Type B pancreatic cell (in vitro differentiated cells): ENCODE results near the gene LILRA5. TPM values are rescaled to one million over a fixed set of nuclear protein-coding genes. Genes with fewer than 3 reads are reported as not detected.
"Not testable (repeated sequence)": the region's sequence is repeated elsewhere in the genome, so short reads cannot be mapped to it uniquely, and the experiment has no call there.

Experiments
- DNase-seq: peaks from one replicate; pipeline ENCODE4 v3.0.0; 2021; ENCODE audit warnings: mixed read lengths; ENCODE audit not compliant: unreplicated experiment; ENCODE audit errors: extremely low spot score
- H3K27ac Mint-ChIP-seq: 2 replicates; pipeline ENCODE4 v1.8.0; 2021; ENCODE audit warnings: mild to moderate bottlenecking, mixed read lengths
- H3K27me3 Mint-ChIP-seq: 2 replicates; pipeline ENCODE4 v1.8.0; 2021; ENCODE audit warnings: mixed read lengths
- H3K36me3 Mint-ChIP-seq: 2 replicates; pipeline ENCODE4 v1.8.0; 2021; ENCODE audit warnings: mixed read lengths
- H3K4me1 Mint-ChIP-seq: one replicate; pipeline ENCODE4 v1.8.0; 2021; ENCODE audit warnings: mixed read lengths; ENCODE audit not compliant: unreplicated experiment
- H3K4me3 Mint-ChIP-seq: 2 replicates; pipeline ENCODE4 v1.8.0; 2021; ENCODE audit warnings: mild to moderate bottlenecking, mixed read lengths
- H3K9me3 Mint-ChIP-seq: 2 replicates; pipeline ENCODE4 v1.8.0; 2021; ENCODE audit warnings: mixed read lengths
- CTCF ChIP-seq: fragments of 200-600 bp; sonication (generic); conservative IDR thresholded peaks from 2 replicates; pipeline ENCODE4 v1.5.0; 2021; ENCODE audit warnings: antibody characterized with exemption, mild to moderate bottlenecking
- total RNA-seq: library from RNA; stranded (reverse); gene quantifications from 2 replicates; pipeline ENCODE4 v1.2.1, GENCODE V29; 2021; ENCODE audit warnings: low replicate concordance

LILRA5 gene
- total RNA-seq, 1 donor from 2014 or later: not detected

GRCh38 chr19:54331626-54332025 lies 18.7 kb upstream of the LILRA5 start:
- no peak overlapping the region for H3K27ac Mint-ChIP-seq
- no peak overlapping the region for H3K4me3 Mint-ChIP-seq
- H3K9me3 Mint-ChIP-seq: no peaks in the 10 kb centered on the region

GRCh38 chr19:54329476-54330165 lies 16.7 kb upstream of the LILRA5 start:
- Mint-ChIP-seq H3K4me3 (no peak overlapping the region), H3K27ac (no peak overlapping the region), H3K27me3 (peaks cover 15% of the 10 kb centered on the region), H3K9me3 (no peaks in the 10 kb centered on the region), H3K36me3 (no peaks in the 10 kb centered on the region), H3K4me1 (no peaks in the 10 kb centered on the region)
- no peak for TF ChIP-seq CTCF
- DNase-seq: no peak

More at GRCh38 chr19:54331626-54332025, 18.7 kb upstream of the LILRA5 start:
- no peak for TF ChIP-seq CTCF
- Mint-ChIP-seq H3K36me3 (no peaks in the 10 kb centered on the region), H3K4me1 (no peaks in the 10 kb centered on the region), H3K27me3 (peaks cover 11% of the 10 kb centered on the region)
- no peak for DNase-seq

- DNase-seq, H3K27ac Mint-ChIP-seq, H3K4me1 Mint-ChIP-seq, H3K36me3 Mint-ChIP-seq, H3K4me3 Mint-ChIP-seq, H3K9me3 Mint-ChIP-seq: not testable (repeated sequence)
- peaks cover 16% of the 10 kb centered on the region for H3K27me3 Mint-ChIP-seq
Measured at GRCh38 chr19:54328781-54329180, 15.8 kb upstream of the LILRA5 start.

GRCh38 chr19:54325631-54326030 lies 12.7 kb upstream of the LILRA5 start:
- Mint-ChIP-seq H3K4me3 (no peak overlapping the region), H3K9me3 (peaks cover 6% of the 10 kb centered on the region), H3K27ac (no peak overlapping the region), H3K27me3 (peaks cover 17% of the 10 kb centered on the region), H3K36me3 (no peaks in the 10 kb centered on the region), H3K4me1 (no peaks in the 10 kb centered on the region)
- DNase-seq: no peak
- TF ChIP-seq CTCF: no peak

GRCh38 chr19:54325194-54325621 lies 12.2 kb upstream of the LILRA5 start:
- H3K27me3 Mint-ChIP-seq: peaks cover 19% of the 10 kb centered on the region
- H3K9me3 Mint-ChIP-seq: peaks cover 6% of the 10 kb centered on the region
- no peaks in the 10 kb centered on the region for H3K36me3 Mint-ChIP-seq
- peak; percentile 92 for TF ChIP-seq CTCF
- H3K4me1 Mint-ChIP-seq: no peaks in the 10 kb centered on the region
- no peak for DNase-seq
- H3K4me3 Mint-ChIP-seq: no peak overlapping the region
- no peak overlapping the region for H3K27ac Mint-ChIP-seq

- Mint-ChIP-seq H3K9me3 (peaks cover 6% of the 10 kb centered on the region), H3K36me3 (no peaks in the 10 kb centered on the region), H3K4me1 (no peaks in the 10 kb centered on the region), H3K27me3 (peaks cover 20% of the 10 kb centered on the region), H3K27ac (no peak overlapping the region), H3K4me3 (no peak overlapping the region)
- TF ChIP-seq CTCF: no peak
- DNase-seq: no peak
Measured at GRCh38 chr19:54324071-54324470, 11.1 kb upstream of the LILRA5 start.
